Loucy (cell line): Measurements from ENCODE around the gene ALG6.
A peak's percentile ranks its signal among the peaks of the same experiment; 100 is the strongest.

Experiments
- H2AFZ ChIP-seq: fragments of 200-600 bp; sonication (generic); 2 replicates; pipeline ENCODE4 v1.6.0; 2016; ENCODE audit warnings: antibody characterized with exemption, mild to moderate bottlenecking, low read length, moderate library complexity
- H3F3A ChIP-seq: fragments of 200-600 bp; 2 replicates; pipeline ENCODE4 v1.6.0; 2016; ENCODE audit warnings: antibody characterized with exemption, low read depth, mild to moderate bottlenecking
- H3K27me3 ChIP-seq: fragments of 200-600 bp; sonication (generic); 2 replicates; pipeline ENCODE4 v1.6.1; 2014; ENCODE audit warnings: low read length, mild to moderate bottlenecking; ENCODE audit not compliant: insufficient read depth, poor library complexity, severe bottlenecking
- H3K36me3 ChIP-seq: fragments of 200-600 bp; sonication (generic); 2 replicates; pipeline ENCODE4 v1.6.1; 2016; ENCODE audit warnings: low read length; ENCODE audit not compliant: insufficient read depth
- H3K4me1 ChIP-seq: fragments of 200-600 bp; sonication (generic); 2 replicates; pipeline ENCODE4 v1.5.1; 2014; ENCODE audit warnings: low read length, mild to moderate bottlenecking; ENCODE audit not compliant: insufficient read depth, poor library complexity, severe bottlenecking
- H3K4me2 ChIP-seq: fragments of 200-600 bp; sonication (generic); 2 replicates; pipeline ENCODE4 v1.6.0; 2014; ENCODE audit warnings: antibody characterized with exemption, low read length, low read depth, mild to moderate bottlenecking; ENCODE audit not compliant: poor library complexity, severe bottlenecking
- H3K4me3 ChIP-seq: fragments of 200-600 bp; sonication (generic); 2 replicates; pipeline ENCODE4 v1.5.1; 2014; ENCODE audit warnings: low read length, mild to moderate bottlenecking, mixed read lengths; ENCODE audit not compliant: poor library complexity, severe bottlenecking
- H3K79me2 ChIP-seq: fragments of 200-600 bp; sonication (generic); 2 replicates; pipeline ENCODE4 v1.6.1; 2014; ENCODE audit warnings: low read length; ENCODE audit not compliant: insufficient read depth
- H3K9ac ChIP-seq: fragments of 200-600 bp; sonication (generic); 2 replicates; pipeline ENCODE4 v1.6.0; 2014; ENCODE audit warnings: mild to moderate bottlenecking, low read depth, low read length, moderate library complexity; ENCODE audit not compliant: poor library complexity, severe bottlenecking
- H3K9me2 ChIP-seq: fragments of 200-600 bp; sonication (generic); replicated peaks from 2 replicates; pipeline ENCODE4 v1.6.1; 2016; ENCODE audit warnings: low read depth, low read length, mixed read lengths
- H3K9me3 ChIP-seq: fragments of 200-600 bp; sonication (generic); 2 replicates; pipeline ENCODE4 v1.6.1; 2014; ENCODE audit warnings: mild to moderate bottlenecking, antibody characterized with exemption, low read length, low read depth; ENCODE audit not compliant: insufficient read depth
- H4K20me1 ChIP-seq: fragments of 200-600 bp; sonication (generic); 2 replicates; pipeline ENCODE4 v1.6.0; 2014; ENCODE audit warnings: antibody characterized with exemption, low read length, mild to moderate bottlenecking; ENCODE audit not compliant: insufficient read depth, poor library complexity, severe bottlenecking
- CTCF ChIP-seq: fragments of 200-600 bp; sonication (generic); conservative IDR thresholded peaks from 2 replicates; pipeline ENCODE4 v1.5.1; 2014; ENCODE audit warnings: mild to moderate bottlenecking, antibody characterized with exemption, low read length
- EZH2phosphoT487 ChIP-seq: fragments of 200-600 bp; IDR thresholded peaks from 2 replicates; pipeline ENCODE4 v1.6.1; 2018; ENCODE audit warnings: antibody characterized with exemption, mild to moderate bottlenecking, moderate library complexity, borderline replicate concordance

Gene ALG6

GRCh38 chr1:63326106-63326472, 41.3 kb upstream of the ALG6 start:
- no peaks in the 10 kb centered on the region for H3K9me3 ChIP-seq
- no peaks in the 10 kb centered on the region for H3K9me2 ChIP-seq
- H3K4me3 ChIP-seq: no peak overlapping the region
- H3K4me1 ChIP-seq: no peaks in the 10 kb centered on the region
- H3F3A ChIP-seq: no peaks in the 10 kb centered on the region
- no peak overlapping the region for H2AFZ ChIP-seq
- H3K79me2 ChIP-seq: no peaks in the 10 kb centered on the region
- TF ChIP-seq EZH2phosphoT487 (no peak), CTCF (no peak)
- H3K27me3 ChIP-seq: no peaks in the 10 kb centered on the region
- H4K20me1 ChIP-seq: no peaks in the 10 kb centered on the region
- H3K9ac ChIP-seq: no peak overlapping the region
- H3K36me3 ChIP-seq: no peaks in the 10 kb centered on the region
- no peak overlapping the region for H3K4me2 ChIP-seq

DNA sequence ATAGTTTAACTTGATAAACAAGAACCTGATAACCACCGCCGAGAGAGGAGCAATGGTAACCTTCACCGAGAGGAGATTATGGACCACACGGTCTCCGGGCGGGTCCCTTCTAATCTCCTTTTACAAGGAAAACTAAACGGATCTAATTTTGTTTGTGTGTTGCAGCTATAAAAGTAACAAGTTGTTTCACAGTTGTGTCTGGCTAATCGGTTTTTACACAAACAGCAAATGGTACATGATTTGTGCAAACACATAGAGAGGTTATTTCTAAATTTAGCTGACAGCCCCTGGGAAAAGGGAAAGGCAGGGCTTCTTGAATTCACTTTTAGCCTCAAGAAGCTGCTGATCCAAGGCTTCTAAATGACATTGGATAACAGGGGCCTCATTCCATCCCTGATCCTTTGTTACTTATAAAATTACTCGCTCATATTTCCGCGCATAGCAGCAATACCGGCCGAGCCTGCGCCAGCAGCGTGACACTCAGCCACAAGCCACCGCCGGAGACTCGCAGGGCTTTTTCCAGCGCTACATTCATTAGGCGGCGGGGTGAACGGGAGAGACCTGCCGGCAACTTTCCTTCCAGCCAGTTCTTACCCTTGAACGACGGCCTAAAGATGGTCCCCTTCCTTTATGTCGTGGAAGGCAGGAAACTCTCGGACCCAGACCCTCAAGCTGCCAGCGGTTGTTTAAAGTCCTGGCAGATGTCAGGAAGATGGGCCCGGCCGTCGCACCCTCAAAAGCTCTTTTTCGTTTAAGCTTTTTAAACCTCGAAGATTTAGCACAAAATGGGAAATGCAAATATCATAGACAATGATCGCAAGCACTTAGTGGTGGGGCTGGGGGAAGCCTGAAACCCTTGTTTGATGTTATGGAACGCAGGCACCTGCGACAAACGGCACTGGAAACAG, 40.7 kb upstream of the ALG6 start:
- Histone ChIP-seq H2AFZ (no peak overlapping the region), H3K4me2 (no peak overlapping the region)
- no peak for TF ChIP-seq EZH2phosphoT487
- no peak for TF ChIP-seq CTCF

GRCh38 chr1:63327417-63328054, 39.9 kb upstream of the ALG6 start:
- Histone ChIP-seq H4K20me1 (no peaks in the 10 kb centered on the region), H3K4me2 (no peak overlapping the region), H3K9me3 (no peaks in the 10 kb centered on the region), H3K9ac (no peak overlapping the region), H3K79me2 (no peaks in the 10 kb centered on the region), H3K27me3 (no peaks in the 10 kb centered on the region), H3F3A (no peaks in the 10 kb centered on the region), H3K4me1 (no peaks in the 10 kb centered on the region), H3K36me3 (no peaks in the 10 kb centered on the region), H3K4me3 (no peak overlapping the region), H2AFZ (no peak overlapping the region), H3K9me2 (no peaks in the 10 kb centered on the region)
- no peak for TF ChIP-seq EZH2phosphoT487
- TF ChIP-seq CTCF: peak; percentile 79

More for the DNA sequence above, 40.7 kb upstream of the ALG6 start:
- no peaks in the 10 kb centered on the region for H3K9me3 ChIP-seq
- H3F3A ChIP-seq: no peaks in the 10 kb centered on the region
- H3K79me2 ChIP-seq: no peaks in the 10 kb centered on the region
- no peak overlapping the region for H3K4me3 ChIP-seq
- H3K27me3 ChIP-seq: no peaks in the 10 kb centered on the region
- no peaks in the 10 kb centered on the region for H3K36me3 ChIP-seq
- H3K9ac ChIP-seq: no peak overlapping the region
- no peaks in the 10 kb centered on the region for H3K4me1 ChIP-seq
- H4K20me1 ChIP-seq: no peaks in the 10 kb centered on the region
- no peaks in the 10 kb centered on the region for H3K9me2 ChIP-seq
